ENCODE measurements around the gene SLC12A3. TPM values are rescaled to one million over a fixed set of nuclear protein-coding genes. Genes with fewer than 3 reads are reported as not detected.

The SLC12A3 gene, protein sequence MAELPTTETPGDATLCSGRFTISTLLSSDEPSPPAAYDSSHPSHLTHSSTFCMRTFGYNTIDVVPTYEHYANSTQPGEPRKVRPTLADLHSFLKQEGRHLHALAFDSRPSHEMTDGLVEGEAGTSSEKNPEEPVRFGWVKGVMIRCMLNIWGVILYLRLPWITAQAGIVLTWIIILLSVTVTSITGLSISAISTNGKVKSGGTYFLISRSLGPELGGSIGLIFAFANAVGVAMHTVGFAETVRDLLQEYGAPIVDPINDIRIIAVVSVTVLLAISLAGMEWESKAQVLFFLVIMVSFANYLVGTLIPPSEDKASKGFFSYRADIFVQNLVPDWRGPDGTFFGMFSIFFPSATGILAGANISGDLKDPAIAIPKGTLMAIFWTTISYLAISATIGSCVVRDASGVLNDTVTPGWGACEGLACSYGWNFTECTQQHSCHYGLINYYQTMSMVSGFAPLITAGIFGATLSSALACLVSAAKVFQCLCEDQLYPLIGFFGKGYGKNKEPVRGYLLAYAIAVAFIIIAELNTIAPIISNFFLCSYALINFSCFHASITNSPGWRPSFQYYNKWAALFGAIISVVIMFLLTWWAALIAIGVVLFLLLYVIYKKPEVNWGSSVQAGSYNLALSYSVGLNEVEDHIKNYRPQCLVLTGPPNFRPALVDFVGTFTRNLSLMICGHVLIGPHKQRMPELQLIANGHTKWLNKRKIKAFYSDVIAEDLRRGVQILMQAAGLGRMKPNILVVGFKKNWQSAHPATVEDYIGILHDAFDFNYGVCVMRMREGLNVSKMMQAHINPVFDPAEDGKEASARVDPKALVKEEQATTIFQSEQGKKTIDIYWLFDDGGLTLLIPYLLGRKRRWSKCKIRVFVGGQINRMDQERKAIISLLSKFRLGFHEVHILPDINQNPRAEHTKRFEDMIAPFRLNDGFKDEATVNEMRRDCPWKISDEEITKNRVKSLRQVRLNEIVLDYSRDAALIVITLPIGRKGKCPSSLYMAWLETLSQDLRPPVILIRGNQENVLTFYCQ
- total RNA-seq: not detected

DNA sequence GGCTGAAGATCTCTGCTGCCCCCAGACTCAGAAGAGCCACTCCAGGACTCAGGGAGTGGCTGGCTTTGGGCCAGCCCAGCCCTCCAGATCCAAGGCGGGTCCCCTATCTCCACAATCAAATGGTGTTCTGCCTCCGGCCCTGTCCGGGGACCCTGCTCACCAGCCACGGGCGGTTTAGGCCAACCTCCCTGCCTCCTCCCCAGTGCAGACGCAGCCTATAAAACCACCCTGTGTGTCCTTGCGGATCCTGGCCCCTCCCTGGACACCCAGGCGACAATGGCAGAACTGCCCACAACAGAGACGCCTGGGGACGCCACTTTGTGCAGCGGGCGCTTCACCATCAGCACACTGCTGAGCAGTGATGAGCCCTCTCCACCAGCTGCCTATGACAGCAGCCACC lies at the start of gene SLC12A3:
TSS of gene SLC12A3 (plus strand) at position 248 of the 400 bp plus-strand sequence. CDS start at position 277, 29 bp downstream.
- Histone ChIP-seq H3K4me3 (no peak within 1 kb of the TSS), H3K9me3 (no peaks in the 10 kb centered on the region), H3K4me1 (peaks cover 0 to 13% (median 6%) of the 10 kb centered on the region in 4 donors), H3K27ac (no peak within 1 kb of the TSS), H3K27me3 (no peaks in the 10 kb centered on the region), H3K36me3 (no peaks in the 10 kb centered on the region)
- TF ChIP-seq EP300 (IDR thresholded peaks at IDR 0.05) (no peak), POLR2A (IDR thresholded peaks at IDR 0.05) (no peak)
- TF ChIP-seq, protein P1, sequence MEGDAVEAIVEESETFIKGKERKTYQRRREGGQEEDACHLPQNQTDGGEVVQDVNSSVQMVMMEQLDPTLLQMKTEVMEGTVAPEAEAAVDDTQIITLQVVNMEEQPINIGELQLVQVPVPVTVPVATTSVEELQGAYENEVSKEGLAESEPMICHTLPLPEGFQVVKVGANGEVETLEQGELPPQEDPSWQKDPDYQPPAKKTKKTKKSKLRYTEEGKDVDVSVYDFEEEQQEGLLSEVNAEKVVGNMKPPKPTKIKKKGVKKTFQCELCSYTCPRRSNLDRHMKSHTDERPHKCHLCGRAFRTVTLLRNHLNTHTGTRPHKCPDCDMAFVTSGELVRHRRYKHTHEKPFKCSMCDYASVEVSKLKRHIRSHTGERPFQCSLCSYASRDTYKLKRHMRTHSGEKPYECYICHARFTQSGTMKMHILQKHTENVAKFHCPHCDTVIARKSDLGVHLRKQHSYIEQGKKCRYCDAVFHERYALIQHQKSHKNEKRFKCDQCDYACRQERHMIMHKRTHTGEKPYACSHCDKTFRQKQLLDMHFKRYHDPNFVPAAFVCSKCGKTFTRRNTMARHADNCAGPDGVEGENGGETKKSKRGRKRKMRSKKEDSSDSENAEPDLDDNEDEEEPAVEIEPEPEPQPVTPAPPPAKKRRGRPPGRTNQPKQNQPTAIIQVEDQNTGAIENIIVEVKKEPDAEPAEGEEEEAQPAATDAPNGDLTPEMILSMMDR (IDR thresholded peaks at IDR 0.05): no peak
- 46 to 70% methylated on average over 5 to 12 of the region's 12 CpGs for WGBS, 2 donors
- DNase-seq (ENCODE audit: low spot score in 2 of 2): no peak

DNA sequence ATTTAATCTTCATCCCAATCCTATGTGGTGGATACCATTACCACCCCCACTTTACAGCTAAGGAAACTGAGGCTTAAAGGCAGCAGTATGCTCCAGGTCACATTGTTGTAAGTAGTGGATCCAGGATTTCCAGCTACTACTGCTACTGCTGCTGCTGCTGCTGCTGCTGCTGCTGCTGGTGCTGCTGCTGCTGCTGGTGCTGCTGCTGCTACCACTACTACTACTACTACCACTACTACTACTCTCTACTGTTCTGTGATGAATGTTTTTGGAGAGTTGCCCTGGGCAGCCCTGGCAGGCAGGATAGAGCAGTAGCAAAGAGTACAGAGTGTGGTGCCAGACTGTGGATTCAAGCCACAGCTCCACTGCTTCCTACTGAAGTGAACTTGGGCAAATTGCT lies 49.3 kb upstream of the SLC12A3 start:
- H3K36me3 ChIP-seq: peaks cover 0 to 24% (median 0%) of the 10 kb centered on the region in 3 donors
- H3K4me3 ChIP-seq: no peak overlapping the region
- no peaks in the 10 kb centered on the region for H3K27me3 ChIP-seq
- H3K9me3 ChIP-seq: no peaks in the 10 kb centered on the region
- no peaks in the 10 kb centered on the region for H3K4me1 ChIP-seq
- no peak overlapping the region for H3K27ac ChIP-seq
- TF ChIP-seq POLR2A (IDR thresholded peaks at IDR 0.05) (no peak), EP300 (IDR thresholded peaks at IDR 0.05) (no peak)
- TF ChIP-seq, protein P1 (IDR thresholded peaks at IDR 0.05): no peak
- DNase-seq (ENCODE audit: low spot score in 2 of 2): no peak

DNA sequence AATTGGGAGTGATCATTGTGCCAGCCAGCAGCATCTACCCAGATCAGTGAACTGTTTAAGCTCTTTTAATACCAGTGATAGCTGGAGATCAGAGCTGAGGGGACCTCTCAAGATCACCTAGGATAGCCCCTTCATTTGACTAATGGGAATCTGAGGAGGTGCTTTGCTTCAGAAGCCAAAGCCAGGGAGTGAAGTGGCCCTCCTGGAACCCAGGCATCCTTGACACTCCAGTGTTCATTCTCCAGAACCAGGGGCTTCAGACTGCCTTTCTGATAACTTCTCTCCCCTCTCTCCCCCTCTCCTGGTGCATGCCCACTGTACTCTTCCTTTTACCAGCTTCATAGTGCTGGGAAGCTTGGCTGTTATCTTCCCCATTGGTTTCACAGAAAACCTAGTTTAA lies 48.0 kb upstream of the SLC12A3 start:
- no peaks in the 10 kb centered on the region for H3K9me3 ChIP-seq
- no peak for TF ChIP-seq EP300 (IDR thresholded peaks at IDR 0.05)
- TF ChIP-seq POLR2A (IDR thresholded peaks at IDR 0.05): no peak
- TF ChIP-seq, protein P1 (IDR thresholded peaks at IDR 0.05): no peak
- H3K4me1 ChIP-seq: no peaks in the 10 kb centered on the region
- no peak overlapping the region for H3K4me3 ChIP-seq
- H3K27ac ChIP-seq: no peak overlapping the region
- no peak for DNase-seq (ENCODE audit: low spot score in 2 of 2)
- no peaks in the 10 kb centered on the region for H3K27me3 ChIP-seq
- H3K36me3 ChIP-seq: peaks cover 0 to 36% (median 7%) of the 10 kb centered on the region in 3 donors

DNA sequence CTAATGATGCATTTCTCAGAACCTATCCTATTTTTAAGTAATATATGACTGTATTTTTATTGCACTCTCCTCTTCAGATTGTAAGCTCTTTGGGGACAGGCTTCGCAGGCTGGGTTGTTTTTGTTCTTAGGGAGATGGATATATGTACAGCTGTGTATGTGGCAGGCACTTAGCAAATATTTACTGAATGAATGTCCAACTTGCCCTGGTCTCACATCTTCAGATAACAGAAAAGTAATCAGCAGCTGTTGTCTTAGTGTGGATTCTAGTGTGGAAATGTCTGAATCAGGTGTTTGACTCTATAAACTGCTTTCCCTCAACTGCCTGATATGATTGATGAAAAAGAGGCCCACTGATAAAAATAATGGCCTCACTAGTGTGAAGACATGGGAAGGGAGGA lies 47.1 kb upstream of the SLC12A3 start:
- no peaks in the 10 kb centered on the region for H3K4me1 ChIP-seq
- 90 to 92% methylated on average over 1 of the region's 1 CpG for WGBS, 2 donors
- no peaks in the 10 kb centered on the region for H3K27me3 ChIP-seq
- no peak overlapping the region for H3K4me3 ChIP-seq
- H3K36me3 ChIP-seq: peaks cover 0 to 42% (median 7%) of the 10 kb centered on the region in 3 donors
- H3K9me3 ChIP-seq: no peaks in the 10 kb centered on the region
- H3K27ac ChIP-seq: no peak overlapping the region
- DNase-seq (ENCODE audit: low spot score in 2 of 2): no peak
- TF ChIP-seq, protein P1 (IDR thresholded peaks at IDR 0.05): no peak
- TF ChIP-seq EP300 (IDR thresholded peaks at IDR 0.05) (no peak), POLR2A (IDR thresholded peaks at IDR 0.05) (no peak)
